ENCODE results near the gene TBX1. TPM values are rescaled to one million over a fixed set of nuclear protein-coding genes. Genes with fewer than 3 reads are reported as not detected.
A peak's percentile ranks its signal among the peaks of the same experiment; 100 is the strongest.

The TBX1 gene
- total and polyA plus RNA-seq, 8 donors = 4.4 to 12.2 (median 10.1) TPM

GRCh38 chr22:19715188-19715930, 45.2 kb upstream of the TBX1 start:
- Histone ChIP-seq H3K4me1 (peaks cover 8 to 49% of the 10 kb centered on the region in 2 donors), H3K36me3 (peaks cover 0 to 5% of the 10 kb centered on the region in 2 donors), H3K9me3 (no peaks in the 10 kb centered on the region), H3K27ac (no peak overlapping the region), H3K4me3 (peak overlapping the region; percentile 36 to 50), H3K27me3 (peaks cover 23 to 79% of the 10 kb centered on the region in 2 donors)
- peak in 1 of 4 donors; percentile 71 for DNase-seq
- no peak for TF ChIP-seq CTCF (IDR thresholded peaks at IDR 0.05)
- intact Hi-C loops (cut with DNase I) = no loop called here
- ATAC-seq = no peak

- intact Hi-C loops (cut with DNase I) = no loop called here
- H3K36me3 ChIP-seq = peaks cover 0 to 13% of the 10 kb centered on the region in 2 donors
- H3K4me1 ChIP-seq = peaks cover 8 to 49% of the 10 kb centered on the region in 2 donors
- DNase-seq (peak in 1 of 4 donors; percentile 43), ATAC-seq (no peak)
- H3K4me3 ChIP-seq = no peak overlapping the region
- TF ChIP-seq CTCF (IDR thresholded peaks at IDR 0.05) = no peak
- H3K9me3 ChIP-seq = no peaks in the 10 kb centered on the region
- no peak overlapping the region for H3K27ac ChIP-seq
- peaks cover 23 to 87% of the 10 kb centered on the region in 2 donors for H3K27me3 ChIP-seq
These were observed 44.3 kb upstream of the TBX1 start for GRCh38 chr22:19716041-19716828.

- H3K4me3 ChIP-seq = no peak overlapping the region
- ATAC-seq (no peak), DNase-seq (no peak)
- no peak overlapping the region for H3K27ac ChIP-seq
- intact Hi-C loops (cut with DNase I) = no loop called here
- peaks cover 23 to 93% of the 10 kb centered on the region in 2 donors for H3K27me3 ChIP-seq
- H3K36me3 ChIP-seq = peaks cover 0 to 19% of the 10 kb centered on the region in 2 donors
- H3K4me1 ChIP-seq = peaks cover 8 to 49% of the 10 kb centered on the region in 2 donors
- H3K9me3 ChIP-seq = no peaks in the 10 kb centered on the region
- no peak for TF ChIP-seq CTCF (IDR thresholded peaks at IDR 0.05)
These were observed 43.8 kb upstream of the TBX1 start for GRCh38 chr22:19716829-19717105.

- Histone ChIP-seq H3K9me3 (no peaks in the 10 kb centered on the region), H3K36me3 (peaks cover 0 to 23% of the 10 kb centered on the region in 2 donors), H3K4me1 (peaks cover 8 to 49% of the 10 kb centered on the region in 2 donors), H3K27ac (no peak overlapping the region), H3K27me3 (peaks cover 23 to 96% of the 10 kb centered on the region in 2 donors), H3K4me3 (no peak overlapping the region)
- ATAC-seq (no peak), DNase-seq (no peak)
- no peak for TF ChIP-seq CTCF (IDR thresholded peaks at IDR 0.05)
- intact Hi-C loops (cut with DNase I) = no loop called here
These were observed 43.4 kb upstream of the TBX1 start for GRCh38 chr22:19717181-19717580.

Data from left lung (tissue), 10 donors.